Stimulated activated CD8-positive, alpha-beta memory T cell treated with anti-CD3 and anti-CD28 coated beads, Interleukin-15, amount 100 ng/mL, for 24 hours (primary cell): Measurements from ENCODE around the gene XAF1.
"Not testable (repeated sequence)": the region's sequence is repeated elsewhere in the genome, so short reads cannot be mapped to it uniquely, and the experiment has no call there.

ENCODE experiments used
- DNase-seq: peaks from one replicate; pipeline ENCODE4 v3.0.0-alpha.2; 2020; ENCODE audit warnings: low read depth

The XAF1 gene

DNA sequence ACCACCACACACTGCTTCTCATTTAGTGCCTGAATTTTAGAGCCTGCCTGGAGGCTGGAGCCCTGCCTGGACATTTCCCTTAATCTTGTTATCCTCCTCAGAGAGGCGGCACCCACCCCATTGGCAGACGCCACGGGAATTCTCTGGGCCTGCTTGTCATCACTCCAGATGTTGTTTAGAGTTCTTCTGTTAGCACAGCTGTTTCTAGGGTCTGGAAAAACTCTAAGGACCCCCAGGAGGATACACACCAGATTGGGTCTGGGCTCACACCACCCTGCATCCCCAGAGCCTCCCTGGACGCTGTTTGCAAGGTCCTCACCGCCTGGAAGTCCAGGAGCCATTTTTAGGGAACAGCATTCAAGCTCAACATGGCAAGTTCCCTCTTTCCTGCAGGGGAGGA, 565 bp upstream of the XAF1 start:
- no peak for DNase-seq

DNA sequence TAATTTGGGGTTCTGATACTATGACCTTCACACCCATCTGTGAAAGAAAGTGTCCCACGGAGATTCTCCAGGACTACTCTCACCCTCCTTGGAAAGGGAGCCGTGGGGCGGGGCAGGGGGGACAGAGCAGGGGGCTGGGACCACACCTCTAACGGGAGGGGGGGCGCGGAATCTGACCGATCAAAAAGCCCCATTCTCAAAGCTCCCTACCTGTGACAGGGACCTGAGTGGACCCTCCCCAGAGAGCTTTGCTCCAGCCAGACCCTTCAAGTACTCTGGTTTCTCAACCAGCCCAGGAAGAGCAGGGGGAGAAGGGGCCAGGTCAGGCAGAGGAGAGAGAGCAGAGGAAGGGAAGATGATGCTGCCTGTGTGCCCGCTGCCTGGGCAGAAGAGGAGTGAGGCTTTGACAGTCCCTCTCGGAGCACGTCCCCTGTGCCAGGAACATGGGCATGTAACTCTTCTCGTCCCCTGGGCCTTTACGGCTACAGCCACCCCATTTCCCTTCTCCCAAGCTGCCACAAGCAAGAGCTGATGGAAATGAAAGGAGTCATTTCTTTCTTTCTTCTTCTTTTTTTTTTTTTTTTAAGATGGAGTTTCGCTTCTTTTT, 682 bp downstream of the XAF1 start:
- no peak for DNase-seq

DNA sequence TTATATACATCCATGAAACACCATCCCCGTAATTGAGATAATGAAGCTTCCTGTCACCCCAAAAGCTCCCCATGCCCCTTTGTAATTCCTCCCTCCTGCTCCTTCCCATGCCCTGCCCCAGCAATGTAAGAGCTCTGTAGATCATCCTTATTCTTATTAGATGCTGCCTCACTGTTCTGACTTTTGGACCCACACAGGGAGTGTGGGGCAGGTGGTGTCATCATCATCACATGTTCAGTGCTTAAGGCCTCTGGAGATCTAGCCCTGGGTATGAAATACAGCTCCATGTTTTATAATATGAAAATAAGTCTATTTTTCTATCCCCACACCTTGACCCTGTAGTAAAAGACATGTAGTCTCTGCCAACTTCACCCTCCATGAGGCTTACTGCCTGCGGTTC, 1.9 kb downstream of the XAF1 start:
- no peak for DNase-seq

DNA sequence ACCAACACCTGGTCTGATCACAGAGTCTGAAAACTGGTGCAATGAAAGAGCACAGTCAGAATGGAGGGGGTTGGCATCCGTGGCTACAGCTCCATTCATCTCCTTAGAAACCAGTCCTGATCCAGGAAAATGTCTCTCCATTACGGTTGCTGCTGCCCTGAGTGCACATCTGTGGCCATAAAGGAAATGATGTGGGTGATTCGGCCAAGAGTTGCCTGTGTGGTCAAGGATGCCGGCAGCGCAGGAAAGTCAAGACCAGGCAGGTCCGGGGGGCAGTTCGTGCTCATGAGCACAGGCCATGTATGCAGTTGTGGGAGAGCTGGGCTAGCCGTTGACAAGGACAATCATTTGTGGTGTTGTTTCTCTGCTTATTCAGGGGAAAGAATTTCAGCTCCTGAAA, 5.9 kb downstream of the XAF1 start:
- no peak for DNase-seq

DNA sequence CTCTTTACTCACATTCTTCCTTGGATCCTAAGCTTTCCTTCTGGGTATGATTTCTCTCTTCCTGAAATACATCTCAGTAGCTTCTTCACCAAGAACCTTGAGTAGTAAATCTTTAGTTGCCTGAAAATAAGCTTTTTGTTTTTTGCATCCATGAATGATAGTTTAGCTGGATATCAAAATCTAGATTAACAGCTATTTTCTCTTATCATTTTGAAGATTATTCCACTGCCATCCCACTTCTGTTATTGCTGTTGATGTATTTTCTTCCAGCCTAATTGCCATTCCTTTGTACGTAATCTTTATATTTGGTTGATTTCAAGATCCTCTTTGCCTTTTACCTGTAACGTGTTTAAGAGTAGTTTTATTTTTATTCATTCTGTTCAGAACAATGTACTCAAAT, 12.6 kb downstream of the XAF1 start:
- DNase-seq: no peak

DNA sequence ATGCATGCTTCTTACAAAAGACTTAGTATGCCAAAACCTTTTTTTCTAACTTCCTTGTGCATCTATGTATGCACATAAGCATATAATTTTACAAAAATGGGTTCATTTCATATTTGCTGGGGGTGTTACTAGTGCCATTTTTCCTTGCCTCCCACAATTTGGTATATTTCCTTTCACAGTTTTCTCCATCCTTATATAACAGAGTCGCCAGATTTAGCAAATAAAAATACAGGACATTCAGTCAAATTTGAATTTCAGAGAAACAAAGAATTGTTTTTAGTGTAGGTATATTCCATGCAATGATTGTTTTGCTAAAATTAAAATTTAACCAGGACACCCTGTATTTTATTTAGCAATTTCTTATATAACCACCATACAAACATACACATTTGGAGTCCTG, 16.2 kb downstream of the XAF1 start:
- DNase-seq: no peak

DNA sequence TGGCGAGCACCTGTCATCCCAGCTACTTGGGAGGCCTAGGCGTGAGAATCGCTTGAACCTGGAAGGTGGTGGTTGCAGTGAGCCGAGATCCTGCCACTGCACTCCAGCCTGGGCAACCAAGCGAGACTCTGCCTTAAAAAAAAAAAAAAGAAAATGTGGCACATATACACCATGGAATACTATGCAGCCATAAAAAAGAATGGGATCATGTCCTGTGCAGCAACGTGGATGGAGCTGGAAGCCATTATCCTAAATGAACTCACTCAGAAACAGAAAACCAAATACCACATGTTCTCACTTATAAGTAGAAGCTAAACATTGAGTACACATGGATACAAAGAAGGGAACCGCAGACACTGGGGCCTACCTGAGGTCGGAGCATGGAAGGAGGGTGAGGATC, 19.1 kb downstream of the XAF1 start:
- not testable (repeated sequence) for DNase-seq

DNA sequence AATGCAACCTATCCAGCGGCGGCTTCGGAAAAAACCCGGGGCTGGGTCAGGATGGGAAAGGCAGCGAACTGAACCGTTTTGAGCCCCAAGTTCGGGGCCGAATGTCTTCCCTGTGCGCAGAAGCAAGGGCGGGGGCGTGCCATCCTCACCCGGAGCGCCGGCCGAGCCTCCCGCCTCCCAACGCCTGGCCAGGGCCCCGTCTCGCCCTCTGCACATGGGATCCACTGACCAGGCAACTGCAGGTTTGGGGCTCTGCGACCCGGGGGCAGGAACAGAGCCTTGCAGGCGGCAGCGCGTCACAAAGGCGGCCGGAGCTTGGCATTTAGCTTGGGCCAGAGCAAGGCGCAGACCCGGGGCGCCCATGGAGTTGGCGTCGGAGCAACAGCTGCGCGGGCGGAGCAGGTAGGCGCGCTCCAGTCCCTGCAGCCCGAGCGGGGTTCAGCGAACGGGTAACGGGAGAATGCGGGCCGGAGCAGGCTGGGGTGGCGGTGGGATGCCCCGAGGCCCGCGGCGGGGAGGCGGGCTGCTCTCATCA, 20.1 kb downstream of the XAF1 start, which contains the start of gene FBXO39:
Gene FBXO39, plus strand, starts transcription at position 345 of the 535 bp plus-strand sequence. CDS start 3,654 bp downstream, outside the sequence.
- no peak for DNase-seq

DNA sequence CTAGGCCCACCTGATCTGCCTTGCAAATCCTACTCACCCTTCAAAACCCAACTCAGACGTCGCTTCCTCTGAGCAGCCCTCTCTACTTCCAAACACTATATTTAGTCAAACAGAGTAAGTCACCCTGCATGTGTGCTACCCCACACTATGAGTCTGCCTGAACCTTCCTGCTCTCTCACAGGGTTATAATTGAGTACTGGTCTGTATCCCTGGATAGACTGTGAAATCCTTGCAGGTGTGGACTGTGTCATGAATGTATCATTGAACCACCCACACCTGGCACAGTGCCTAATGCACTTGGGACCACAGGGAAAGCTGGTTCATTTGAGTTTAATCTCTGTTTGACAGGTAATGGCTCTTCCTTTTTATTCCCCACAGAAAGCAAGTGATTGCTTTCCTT, 23.6 kb downstream of the XAF1 start:
- no peak for DNase-seq

DNA sequence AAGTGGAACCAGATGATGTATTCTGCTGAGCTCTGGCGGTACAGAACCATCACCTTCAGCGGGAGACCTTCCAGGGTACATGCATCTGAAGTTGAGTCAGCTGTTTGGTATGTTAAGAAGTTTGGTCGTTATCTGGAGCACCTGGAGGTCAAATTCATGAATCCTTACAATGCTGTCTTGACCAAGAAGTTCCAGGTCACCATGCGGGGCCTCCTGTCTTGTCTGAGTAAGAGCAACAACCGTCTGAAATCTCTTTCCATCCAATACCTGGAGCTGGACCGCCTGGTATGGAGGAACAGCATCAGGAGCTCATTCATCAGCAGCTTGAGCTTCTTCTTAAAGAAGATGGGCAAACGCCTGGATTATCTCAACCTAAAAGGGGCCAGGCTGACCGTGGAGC, 24.2 kb downstream of the XAF1 start:
- DNase-seq: no peak

DNA sequence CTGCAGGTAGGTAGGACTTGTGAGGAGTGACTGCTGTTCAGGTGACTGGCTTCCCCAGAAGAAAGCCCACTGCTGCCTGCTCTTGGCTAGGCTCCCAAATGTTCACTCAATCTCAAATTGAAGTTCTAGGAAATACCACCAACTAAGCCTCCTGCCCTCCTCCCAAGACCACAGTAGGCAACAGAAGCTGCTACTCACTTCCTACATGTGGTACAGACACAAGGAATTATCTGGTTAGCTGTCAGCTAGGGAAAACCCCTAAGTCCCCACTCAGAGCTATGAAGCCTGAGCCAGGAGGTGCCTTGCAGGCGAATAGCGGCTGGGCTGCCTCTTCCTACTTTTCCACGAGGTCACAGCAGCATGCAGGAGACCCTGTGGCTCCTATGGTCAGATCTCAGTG, 25.0 kb downstream of the XAF1 start:
- DNase-seq: no peak

DNA sequence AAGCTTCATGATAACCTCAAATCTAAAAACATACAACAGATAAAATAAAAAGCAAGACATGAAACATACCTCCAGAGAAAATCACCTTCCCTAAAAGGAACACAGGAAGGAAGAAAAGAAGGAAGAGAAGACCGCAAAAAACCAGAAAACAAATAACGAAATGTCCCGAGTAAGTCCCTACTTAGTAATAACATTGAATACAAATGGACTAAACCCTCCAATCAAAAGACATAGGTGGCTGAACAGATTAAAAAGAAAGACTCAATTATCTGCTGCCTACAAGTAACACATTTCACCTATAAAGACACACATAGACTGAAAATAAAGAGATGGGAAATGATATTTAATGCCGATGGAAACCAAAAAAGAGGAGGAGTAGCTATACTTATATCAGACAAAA, 26.4 kb downstream of the XAF1 start:
- DNase-seq: no peak

DNA sequence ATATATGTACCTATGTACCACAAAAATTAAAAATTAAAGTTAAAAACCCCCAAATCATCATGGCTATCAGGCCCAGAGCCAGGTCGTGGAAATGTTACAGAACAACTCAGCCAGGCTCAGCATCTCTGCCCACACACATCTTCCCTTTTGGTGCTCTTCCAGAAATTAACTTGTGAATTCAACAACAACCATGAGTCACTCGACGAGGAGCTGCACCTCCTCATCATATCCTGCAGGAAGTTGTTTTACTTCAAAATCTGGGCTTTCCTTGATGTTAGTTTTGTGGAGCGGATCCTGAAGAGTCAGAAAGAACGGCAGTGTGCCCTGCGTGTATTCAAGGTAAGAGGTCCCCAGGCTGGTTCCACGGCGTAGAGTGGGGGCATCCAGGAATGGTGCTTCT, 30.8 kb downstream of the XAF1 start:
- DNase-seq: no peak

DNA sequence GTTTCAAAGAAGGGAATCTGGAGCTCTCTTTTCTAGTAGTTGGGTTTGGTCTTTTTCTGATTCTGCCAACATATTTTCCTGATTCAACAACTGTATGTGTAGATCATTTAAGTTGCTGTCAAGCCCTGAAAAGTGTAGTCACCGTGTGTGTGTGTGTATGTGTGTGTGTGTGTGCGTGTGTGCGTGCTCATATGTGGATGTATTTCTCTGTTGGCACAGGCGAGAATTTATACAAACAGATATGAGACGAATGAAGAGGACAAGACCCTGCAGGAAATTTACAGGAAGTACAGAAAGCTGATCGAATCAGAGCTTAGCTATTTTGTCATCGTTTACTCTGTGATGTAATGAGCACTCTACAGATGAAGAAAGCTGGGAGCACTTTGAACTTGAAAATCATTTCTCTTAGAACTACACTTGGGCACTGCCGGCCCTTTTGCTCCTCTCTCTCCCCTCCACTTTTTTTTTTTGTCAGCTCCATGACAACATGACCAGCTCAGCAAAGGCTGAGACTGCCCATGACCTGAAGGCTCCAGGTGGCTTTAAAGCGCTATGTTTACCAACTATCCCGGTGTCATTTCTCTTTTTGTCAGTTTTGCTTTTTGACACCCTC, 31.3 kb downstream of the XAF1 start:
- no peak for DNase-seq

DNA sequence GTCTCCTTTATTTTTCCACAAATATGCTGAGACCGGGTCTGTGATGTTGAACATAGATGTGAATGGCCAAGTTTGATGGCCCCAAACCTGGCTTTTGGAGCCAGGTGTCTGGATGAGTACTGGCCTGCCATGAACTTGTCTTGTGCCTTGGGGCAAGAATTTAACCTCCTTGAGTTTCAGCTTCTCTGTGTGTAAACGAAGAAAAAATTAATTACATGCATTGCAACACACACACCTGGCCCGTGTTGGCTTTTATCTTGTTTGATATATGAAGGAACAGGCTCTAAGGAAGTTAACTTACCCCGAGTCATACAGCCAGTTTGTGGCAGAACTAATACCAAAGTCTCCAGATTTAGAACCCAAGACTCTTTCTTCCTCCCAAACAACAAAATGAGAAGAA, 33.3 kb downstream of the XAF1 start:
- DNase-seq: no peak

DNA sequence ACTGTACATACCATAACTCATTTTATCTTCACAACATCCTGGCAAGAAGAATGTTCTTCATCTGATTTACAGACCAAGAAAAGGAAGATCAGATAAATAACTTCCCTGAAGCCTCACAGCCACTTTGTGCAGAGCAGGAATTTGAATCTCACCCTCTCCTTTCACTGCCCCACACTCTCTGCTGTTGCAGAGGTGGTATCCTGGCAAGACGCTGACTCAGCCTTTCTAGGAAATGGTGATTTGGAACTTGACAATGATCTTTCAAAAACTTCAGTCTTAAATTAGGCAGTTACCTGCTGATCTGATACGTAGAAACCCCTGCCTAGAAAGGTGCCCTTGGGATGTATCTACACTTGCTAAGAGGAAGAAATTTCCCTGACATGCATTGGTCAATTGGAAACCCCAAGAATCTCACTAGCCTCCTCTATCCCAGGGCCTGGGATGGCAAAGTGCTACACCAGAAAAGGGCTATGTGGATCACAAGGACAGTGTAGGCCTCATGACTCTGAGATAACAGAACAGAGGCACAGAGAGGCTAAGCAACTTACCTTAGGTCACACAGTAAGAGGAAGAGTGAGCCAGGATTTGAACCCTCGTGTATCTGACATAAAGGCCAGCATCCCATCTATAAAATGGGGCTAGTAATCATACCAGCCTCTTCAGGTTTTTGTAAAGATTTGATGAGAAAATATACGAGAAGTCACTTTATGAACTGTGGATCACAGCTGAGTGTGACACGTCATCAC, 38.1 kb downstream of the XAF1 start:
- DNase-seq: no peak

DNA sequence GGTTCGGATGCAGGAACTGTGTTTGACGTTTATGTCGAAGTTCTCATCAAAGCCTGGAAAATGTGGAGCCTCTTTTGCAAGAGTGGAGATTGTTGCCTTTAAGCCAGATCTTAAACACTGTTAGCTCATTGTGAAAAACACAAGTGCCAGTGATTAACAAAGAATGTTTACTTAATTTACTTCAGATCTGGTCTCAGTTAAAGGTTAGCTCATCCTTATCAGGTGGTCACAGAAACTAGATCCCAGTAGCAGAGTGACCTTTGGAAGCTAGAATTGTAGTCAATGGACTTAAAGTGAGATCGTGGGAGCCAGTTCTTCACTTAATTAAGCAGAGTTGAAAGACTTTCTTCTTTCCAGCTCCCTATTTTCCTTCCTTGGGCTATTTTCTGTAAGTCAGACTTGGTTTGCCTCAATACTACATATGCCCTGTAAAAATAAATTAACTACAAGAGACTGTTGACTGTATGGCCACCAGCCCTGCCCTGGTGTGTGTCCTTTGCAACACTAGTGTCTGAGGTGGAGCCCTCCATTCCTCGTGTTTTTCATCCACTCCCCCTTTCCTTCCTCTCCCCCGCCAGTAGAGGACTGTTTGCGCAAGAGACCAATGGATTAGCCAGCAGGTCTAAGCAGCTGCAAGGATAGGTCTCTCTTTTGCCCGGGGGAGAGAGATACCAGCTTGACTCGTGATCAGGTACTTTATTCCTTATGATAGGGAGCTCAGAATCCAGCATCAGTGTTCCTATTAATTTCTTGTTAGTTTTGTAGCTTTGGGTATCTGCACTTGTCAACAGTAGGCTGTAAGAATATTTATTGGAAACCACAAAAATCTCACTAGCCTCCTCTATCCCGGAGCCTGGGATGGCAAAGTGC, 40.4 kb downstream of the XAF1 start:
- DNase-seq: no peak

DNA sequence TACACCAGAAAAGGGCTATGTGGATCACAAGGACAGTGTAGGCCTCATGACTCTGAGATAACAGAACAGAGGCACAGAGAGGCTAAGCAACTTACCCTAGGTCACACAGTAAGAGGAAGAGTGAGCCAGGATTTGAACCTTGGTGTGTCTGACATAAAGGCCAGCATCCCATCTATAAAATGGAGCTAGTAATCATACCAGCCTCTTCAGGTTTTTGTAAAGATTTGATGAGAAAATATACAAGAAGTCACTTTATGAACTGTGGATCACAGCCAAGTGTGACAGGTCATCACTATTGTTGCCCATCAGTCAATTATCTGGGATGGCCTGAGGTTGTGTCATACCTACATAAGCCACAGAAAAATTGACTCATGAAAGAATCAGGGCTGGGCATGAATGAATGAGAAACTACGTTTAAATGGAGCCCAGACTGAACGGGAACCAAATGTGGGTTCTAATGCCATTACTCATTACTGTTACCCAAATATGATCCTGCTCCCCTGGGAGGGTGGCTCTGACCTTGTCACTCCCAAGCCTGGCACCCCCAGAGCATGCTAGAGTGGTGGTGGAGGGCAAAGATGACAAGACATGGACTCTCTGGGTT, 41.1 kb downstream of the XAF1 start:
- DNase-seq: no peak

DNA sequence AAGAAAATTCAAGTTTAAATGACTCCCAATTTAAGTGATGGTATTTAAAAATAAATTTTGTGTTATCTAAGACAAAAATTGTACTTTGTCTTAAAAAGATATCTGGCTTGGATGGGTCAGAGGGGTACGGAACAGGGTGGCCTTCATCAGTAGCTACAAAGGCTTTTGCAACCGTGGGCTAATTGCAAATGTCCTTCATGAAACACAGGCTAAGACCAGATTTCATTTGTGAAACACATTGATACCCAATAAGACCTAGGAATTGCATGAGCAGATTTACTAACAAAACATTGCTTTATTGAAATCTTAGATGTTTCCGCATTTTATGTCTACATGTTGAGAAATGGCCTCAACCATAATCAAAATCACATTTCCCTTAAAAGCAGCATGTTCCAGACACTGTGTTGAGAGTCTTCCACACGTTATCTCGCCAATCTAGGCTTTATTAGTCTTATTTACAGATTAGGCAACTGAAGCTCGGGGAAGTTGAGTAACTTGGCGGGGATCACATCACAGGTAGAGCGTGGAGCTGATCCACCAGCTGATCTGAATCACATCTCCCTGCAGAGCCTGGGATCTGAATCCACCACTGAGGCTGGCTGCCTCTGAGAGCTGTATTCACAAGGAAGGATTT, 42.0 kb downstream of the XAF1 start:
- DNase-seq: no peak

DNA sequence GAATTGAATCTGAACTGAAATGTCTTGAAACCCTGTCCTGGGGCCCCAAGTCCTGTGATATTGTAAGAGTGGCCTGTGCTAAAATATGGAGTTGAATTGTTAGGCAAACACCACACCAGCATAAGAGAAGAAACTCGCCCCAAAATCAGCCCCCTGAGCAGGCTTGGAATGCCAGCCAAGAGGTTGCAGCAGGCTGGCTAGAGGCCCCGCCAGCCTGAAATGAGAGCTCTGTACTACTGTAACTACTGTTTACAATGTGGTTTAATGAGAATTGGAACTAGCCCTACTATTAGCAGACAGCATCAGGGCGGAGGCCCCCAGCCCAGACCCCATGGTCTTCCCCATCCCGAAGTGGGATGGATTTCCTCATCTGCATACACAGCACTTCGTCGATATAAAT, 43.9 kb downstream of the XAF1 start:
- DNase-seq: no peak

DNA sequence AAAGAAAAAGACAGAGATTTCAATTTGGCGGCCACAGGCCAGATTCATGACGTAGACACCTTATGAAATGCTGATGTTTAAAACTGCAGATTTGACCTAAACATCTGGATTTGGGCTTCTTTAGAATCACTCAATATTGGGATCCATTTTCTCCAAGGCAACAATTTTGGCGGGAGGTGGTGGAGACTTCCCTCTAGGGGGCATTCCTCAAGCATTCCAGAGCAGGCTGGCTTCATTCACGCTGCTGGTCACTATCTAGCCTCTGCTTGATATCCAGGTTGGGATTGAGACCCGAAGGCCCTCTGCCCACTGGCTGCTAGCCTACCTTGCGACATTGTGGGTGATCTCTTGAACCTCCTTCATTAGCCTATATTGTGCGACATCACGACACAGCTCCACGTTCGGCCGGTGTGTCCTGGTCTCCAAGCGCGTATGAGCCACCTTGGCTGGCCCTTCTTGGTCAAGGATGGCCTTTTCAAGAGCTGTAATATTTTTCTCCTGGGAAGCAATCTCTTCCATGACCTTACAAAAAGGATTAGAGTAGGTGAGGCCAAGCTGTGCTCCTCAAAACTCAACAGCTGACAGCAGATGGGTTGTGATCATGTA, 44.7 kb downstream of the XAF1 start:
- no peak for DNase-seq
